HepG2 (cell line): ENCODE results near the gene RPS6KA2. TPM values are rescaled to one million over a fixed set of nuclear protein-coding genes. Genes with fewer than 3 reads are reported as not detected.

Experiments used
- ATF4 ChIP-seq, 2 experiments: fragments of 450-650 bp in 1 of 2; sonication (generic) in 1 of 2; formaldehyde crosslinking; IDR thresholded peaks; 2 replicates each; pipeline versions ENCODE4 v1.5.0 to v1.8.0; 2020 to 2022; ENCODE audit warnings: mild to moderate bottlenecking in 1 of 2, missing genetic modification reagents in 1 of 2
- EHMT2 ChIP-seq: fragments of 200-600 bp; sonication (generic); IDR thresholded peaks from 2 replicates; pipeline ENCODE4 v1.7.0; 2017; ENCODE audit warnings: antibody characterized with exemption, low read depth, low read length, borderline replicate concordance
- ELK4 ChIP-seq: sonication (generic); formaldehyde crosslinking; IDR thresholded peaks from 2 replicates; pipeline ENCODE4 v1.9.0; 2021; ENCODE audit warnings: missing genetic modification reagents, borderline replicate concordance
- HCFC1 ChIP-seq: fragments of 150-350 bp; IDR thresholded peaks from 2 replicates; pipeline ENCODE4 v1.6.1; 2014; ENCODE audit warnings: low read depth, low read length
- HOXA9 ChIP-seq: sonication (generic); formaldehyde crosslinking; IDR thresholded peaks from 2 replicates; pipeline ENCODE4 v1.8.1; 2022; ENCODE audit warnings: missing genetic modification reagents, mild to moderate bottlenecking, moderate library complexity, borderline replicate concordance
- KLF16 ChIP-seq, 2 experiments: sonication (generic) in 1 of 2; formaldehyde crosslinking in 1 of 2; IDR thresholded peaks; 2 replicates each; pipeline versions ENCODE4 v1.6.1 to v1.8.0; 2016 to 2023; ENCODE audit warnings: missing genetic modification reagents in 2 of 2, missing compliant biosample characterization in 1 of 2
- PATZ1 ChIP-seq: sonication (generic); formaldehyde crosslinking; IDR thresholded peaks from 2 replicates; pipeline ENCODE4 v1.4.0; 2020; ENCODE audit warnings: missing genetic modification reagents
- PAWR ChIP-seq: sonication (generic); formaldehyde crosslinking; IDR thresholded peaks from 2 replicates; pipeline ENCODE4 v1.4.0; 2020; ENCODE audit warnings: missing genetic modification reagents, mild to moderate bottlenecking, borderline replicate concordance
- PTBP1 ChIP-seq: fragments of 200-400 bp; formaldehyde crosslinking; IDR thresholded peaks from 2 replicates; pipeline ENCODE4 v1.6.1; 2018; ENCODE audit warnings: low read length, low read depth; ENCODE audit not compliant: poor library complexity, severe bottlenecking
- RFXANK ChIP-seq: IDR thresholded peaks from 2 replicates; pipeline ENCODE4 v1.6.1; 2016
- SIX4 ChIP-seq: sonication (generic); formaldehyde crosslinking; IDR thresholded peaks from 2 replicates; pipeline ENCODE4 v1.4.0; 2020; ENCODE audit warnings: missing genetic modification reagents
- SMAD1 ChIP-seq: sonication (generic); formaldehyde crosslinking; IDR thresholded peaks from 2 replicates; pipeline ENCODE4 v1.4.0; 2020; ENCODE audit warnings: missing genetic modification reagents, low read depth, mild to moderate bottlenecking, borderline replicate concordance
- TBL1XR1 ChIP-seq: fragments of 150-350 bp; IDR thresholded peaks from 2 replicates; pipeline ENCODE4 v1.6.1; 2014; ENCODE audit warnings: borderline replicate concordance, low read length; ENCODE audit not compliant: partially characterized antibody
- TMF1 ChIP-seq: sonication (generic); formaldehyde crosslinking; IDR thresholded peaks from 2 replicates; pipeline ENCODE4 v1.8.1; 2022; ENCODE audit warnings: low read depth, missing genetic modification reagents
- ZNF563 ChIP-seq: sonication (generic); formaldehyde crosslinking; IDR thresholded peaks from 2 replicates; pipeline ENCODE4 v1.8.0; 2022; ENCODE audit warnings: mild to moderate bottlenecking, moderate library complexity, missing genetic modification reagents
- ZNF660 ChIP-seq: sonication (generic); formaldehyde crosslinking; IDR thresholded peaks from 2 replicates; pipeline ENCODE4 v1.5.1; 2020; ENCODE audit warnings: mild to moderate bottlenecking, low read depth, missing genetic modification reagents, borderline replicate concordance
- ZNF839 ChIP-seq: sonication (generic); formaldehyde crosslinking; IDR thresholded peaks from 2 replicates; pipeline ENCODE4 v1.4.0; 2020; ENCODE audit warnings: missing genetic modification reagents, mild to moderate bottlenecking, borderline replicate concordance
- polyA plus RNA-seq, 8 experiments: library from polyadenylated mRNA; depleted of rRNA in 3 of 8; stranded (reverse) in 7 of 8; unstranded in 1 of 8; fragments of >200 nt; fragmentation: Illumina TruSeq in 4 of 8; extraction: Trizol in 4 of 8; gene quantifications; 2 replicates each; pipeline versions ENCODE4 v1.2.1 to v1.2.3, GENCODE V29; 2011 to 2016; ENCODE audit warnings: low read depth in 4 of 8, missing spikeins in 1 of 8, mixed read lengths in 1 of 8; ENCODE audit not compliant: insufficient read depth in 1 of 8
- total RNA-seq, 5 experiments: library from RNA; depleted of rRNA; stranded (reverse); fragments of >200 nt; fragmentation: Illumina TruSeq; extraction: Trizol; gene quantifications; 2 replicates each; pipeline ENCODE4 v1.2.3, GENCODE V29; 2016; ENCODE audit warnings: low read depth in 1 of 5
- TF ChIP-seq, protein P1 (sequence below): sonication (generic); formaldehyde crosslinking; IDR thresholded peaks from 2 replicates; pipeline ENCODE4 v1.5.1; 2020; ENCODE audit warnings: missing genetic modification reagents, mild to moderate bottlenecking, borderline replicate concordance
- TF ChIP-seq, protein P2 (sequence below): sonication (generic); formaldehyde crosslinking; IDR thresholded peaks from 2 replicates; pipeline ENCODE4 v1.4.0; 2020; ENCODE audit warnings: low read depth, missing genetic modification reagents

The RPS6KA2 gene
- total and polyA plus RNA-seq, 2 of the 13 experiments (the other 11 are each of a cell fraction or from before 2014, with no cell fraction given), result 0.22 to 0.38 TPM

GRCh38 chr6:166420351-166420750 lies 206.7 kb downstream of the RPS6KA2 start (continued):
- TF ChIP-seq, protein P1, sequence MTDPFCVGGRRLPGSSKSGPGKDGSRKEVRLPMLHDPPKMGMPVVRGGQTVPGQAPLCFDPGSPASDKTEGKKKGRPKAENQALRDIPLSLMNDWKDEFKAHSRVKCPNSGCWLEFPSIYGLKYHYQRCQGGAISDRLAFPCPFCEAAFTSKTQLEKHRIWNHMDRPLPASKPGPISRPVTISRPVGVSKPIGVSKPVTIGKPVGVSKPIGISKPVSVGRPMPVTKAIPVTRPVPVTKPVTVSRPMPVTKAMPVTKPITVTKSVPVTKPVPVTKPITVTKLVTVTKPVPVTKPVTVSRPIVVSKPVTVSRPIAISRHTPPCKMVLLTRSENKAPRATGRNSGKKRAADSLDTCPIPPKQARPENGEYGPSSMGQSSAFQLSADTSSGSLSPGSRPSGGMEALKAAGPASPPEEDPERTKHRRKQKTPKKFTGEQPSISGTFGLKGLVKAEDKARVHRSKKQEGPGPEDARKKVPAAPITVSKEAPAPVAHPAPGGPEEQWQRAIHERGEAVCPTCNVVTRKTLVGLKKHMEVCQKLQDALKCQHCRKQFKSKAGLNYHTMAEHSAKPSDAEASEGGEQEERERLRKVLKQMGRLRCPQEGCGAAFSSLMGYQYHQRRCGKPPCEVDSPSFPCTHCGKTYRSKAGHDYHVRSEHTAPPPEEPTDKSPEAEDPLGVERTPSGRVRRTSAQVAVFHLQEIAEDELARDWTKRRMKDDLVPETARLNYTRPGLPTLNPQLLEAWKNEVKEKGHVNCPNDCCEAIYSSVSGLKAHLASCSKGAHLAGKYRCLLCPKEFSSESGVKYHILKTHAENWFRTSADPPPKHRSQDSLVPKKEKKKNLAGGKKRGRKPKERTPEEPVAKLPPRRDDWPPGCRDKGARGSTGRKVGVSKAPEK, result no peak
- TF ChIP-seq KLF16 (CRISPR knock-in tag; IDR thresholded peaks at IDR 0.05) (0 out of 4 replicates have a peak, but pooled peaks of 1 of the 2 experiments have one; percentile 34), PTBP1 (no peak), ZNF563 (CRISPR knock-in tag) (no peak), HOXA9 (CRISPR knock-in tag) (no peak), PATZ1 (CRISPR knock-in tag) (peak; percentile 38; the same call in 1 of the 2 replicates), SIX4 (CRISPR knock-in tag) (no peak; the same call in 1 of the 2 replicates), SMAD1 (CRISPR knock-in tag) (no peak), ZNF660 (no peak), EHMT2 (peak; percentile 38; the same call in 1 of the 2 replicates), ZNF839 (CRISPR knock-in tag) (no peak), ELK4 (no peak), PAWR (CRISPR knock-in tag) (no peak), TBL1XR1 (no peak), HCFC1 (no peak), RFXANK (CRISPR knock-in tag) (no peak), ATF4 (CRISPR knock-in tag; IDR thresholded peaks at IDR 0.05) (peak in 1 of 2 experiments; percentile 68; a peak in 2 of 4 replicates), TMF1 (CRISPR knock-in tag) (no peak)
- TF ChIP-seq, protein P2, sequence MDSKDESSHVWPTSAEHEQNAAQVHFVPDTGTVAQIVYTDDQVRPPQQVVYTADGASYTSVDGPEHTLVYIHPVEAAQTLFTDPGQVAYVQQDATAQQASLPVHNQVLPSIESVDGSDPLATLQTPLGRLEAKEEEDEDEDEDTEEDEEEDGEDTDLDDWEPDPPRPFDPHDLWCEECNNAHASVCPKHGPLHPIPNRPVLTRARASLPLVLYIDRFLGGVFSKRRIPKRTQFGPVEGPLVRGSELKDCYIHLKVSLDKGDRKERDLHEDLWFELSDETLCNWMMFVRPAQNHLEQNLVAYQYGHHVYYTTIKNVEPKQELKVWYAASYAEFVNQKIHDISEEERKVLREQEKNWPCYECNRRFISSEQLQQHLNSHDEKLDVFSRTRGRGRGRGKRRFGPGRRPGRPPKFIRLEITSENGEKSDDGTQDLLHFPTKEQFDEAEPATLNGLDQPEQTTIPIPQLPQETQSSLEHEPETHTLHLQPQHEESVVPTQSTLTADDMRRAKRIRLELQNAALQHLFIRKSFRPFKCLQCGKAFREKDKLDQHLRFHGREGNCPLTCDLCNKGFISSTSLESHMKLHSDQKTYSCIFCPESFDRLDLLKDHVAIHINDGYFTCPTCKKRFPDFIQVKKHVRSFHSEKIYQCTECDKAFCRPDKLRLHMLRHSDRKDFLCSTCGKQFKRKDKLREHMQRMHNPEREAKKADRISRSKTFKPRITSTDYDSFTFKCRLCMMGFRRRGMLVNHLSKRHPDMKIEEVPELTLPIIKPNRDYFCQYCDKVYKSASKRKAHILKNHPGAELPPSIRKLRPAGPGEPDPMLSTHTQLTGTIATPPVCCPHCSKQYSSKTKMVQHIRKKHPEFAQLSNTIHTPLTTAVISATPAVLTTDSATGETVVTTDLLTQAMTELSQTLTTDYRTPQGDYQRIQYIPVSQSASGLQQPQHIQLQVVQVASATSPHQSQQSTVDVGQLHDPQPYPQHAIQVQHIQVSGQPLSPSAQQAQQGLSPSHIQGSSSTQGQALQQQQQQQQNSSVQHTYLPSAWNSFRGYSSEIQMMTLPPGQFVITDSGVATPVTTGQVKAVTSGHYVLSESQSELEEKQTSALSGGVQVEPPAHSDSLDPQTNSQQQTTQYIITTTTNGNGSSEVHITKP (CRISPR knock-in tag), result no peak
